Spleen (tissue), 11 donors: ENCODE measurements around the gene RAD51B. TPM values are rescaled to one million over a fixed set of nuclear protein-coding genes. Genes with fewer than 3 reads are reported as not detected.

Source experiments
- DNase-seq: peaks from one replicate; pipeline ENCODE4 v3.0.0-alpha.2; 2020
- H3K27ac ChIP-seq, 8 donors: fragments of 200-600 bp; sonication (generic) in 7 of 8; 1 replicate in 4 of 8; 2 replicates in 4 of 8; pipeline versions ENCODE4 v1.5.0 to v1.8.0; 2016 to 2021; ENCODE audit warnings: inconsistent platforms in 4 of 8, mild to moderate bottlenecking in 4 of 8, moderate library complexity in 1 of 8
- H3K27me3 ChIP-seq, 7 donors: fragments of 200-600 bp; sonication (generic) in 6 of 7; replicated peaks in 1 of 7; 1 replicate in 4 of 7; 2 replicates in 3 of 7; pipeline versions ENCODE4 v1.5.0 to v1.8.0; 2016 to 2021; ENCODE audit warnings: inconsistent platforms in 3 of 7, mild to moderate bottlenecking in 1 of 7
- H3K36me3 ChIP-seq, 6 donors: fragments of 200-600 bp; sonication (generic) in 5 of 6; 1 replicate in 4 of 6; 2 replicates in 2 of 6; pipeline versions ENCODE4 v1.5.0 to v1.8.0; 2016 to 2021; ENCODE audit warnings: inconsistent platforms in 2 of 6
- H3K4me1 ChIP-seq, 6 donors: fragments of 200-600 bp; sonication (generic) in 5 of 6; 1 replicate in 3 of 6; 2 replicates in 3 of 6; pipeline versions ENCODE4 v1.5.0 to v1.8.0; 2016 to 2021; ENCODE audit warnings: inconsistent platforms in 3 of 6
- H3K4me3 ChIP-seq, 8 donors: fragments of 200-600 bp; sonication (generic) in 7 of 8; 1 replicate in 4 of 8; 2 replicates in 4 of 8; pipeline versions ENCODE4 v1.5.0 to v1.8.0; 2016 to 2021; ENCODE audit warnings: inconsistent platforms in 4 of 8, mild to moderate bottlenecking in 4 of 8, moderate library complexity in 2 of 8
- H3K9me3 ChIP-seq, 8 donors: fragments of 200-600 bp; sonication (generic) in 7 of 8; 1 replicate in 4 of 8; 2 replicates in 4 of 8; pipeline versions ENCODE4 v1.5.0 to v1.8.0; 2016 to 2021; ENCODE audit warnings: inconsistent platforms in 4 of 8
- POLR2A ChIP-seq, 3 donors: fragments of 450-650 bp; IDR thresholded peaks; one replicate each; pipeline ENCODE4 v1.5.1; 2017; ENCODE audit warnings: antibody characterized with exemption in 3 of 3, mild to moderate bottlenecking in 1 of 3
- POLR2AphosphoS5 ChIP-seq, 3 donors: sonication (generic); formaldehyde crosslinking; IDR thresholded peaks; one replicate each; pipeline ENCODE4 v1.5.1; 2017; ENCODE audit warnings: antibody characterized with exemption in 3 of 3
- WGBS, 5 donors: extraction: QIAGEN DNeasy Blood & Tissue Kit in 3 of 5; methylation state at CpG; one replicate each; pipeline versions ENCODE4 v1.1.5 to v1.1.7; 2013 to 2018; 5-methylcytosine and 5-hydroxymethylcytosine counted together
- intact Hi-C: fragments of 100-400 bp; cut with DNase I; formaldehyde crosslinking; loops from one replicate; pipeline ENCODE4 v1.15.0; 2023; ENCODE audit warnings: low total_unique reads
- polyA plus RNA-seq, 3 donors: library from polyadenylated mRNA; stranded (reverse); fragments of 200-250 nt; gene quantifications; one replicate each; pipeline ENCODE4 v1.2.1, GENCODE V29; 2013
- total RNA-seq, 7 donors: library from RNA; depleted of rRNA in 3 of 7; stranded (reverse); fragments of >200 nt in 3 of 7; fragmentation: NEBNext Ultra II Directional in 4 of 7; extraction: Animal tissue kit (Norgen Biotek cat#: 25700) in 4 of 7; gene quantifications; one replicate each; pipeline versions ENCODE4 v1.1.0 to v1.2.1, GENCODE V29; 2016 to 2021
- TF ChIP-seq, protein P1 (sequence below), 11 experiments: fragments of 200-600 bp in 7 of 11; fragments of 450-650 bp in 4 of 11; sonication (generic) in 4 of 11; IDR thresholded peaks in 8 of 11; conservative IDR thresholded peaks in 3 of 11; 1 replicate in 7 of 11; 2 replicates in 4 of 11; pipeline versions ENCODE4 v1.4.0 to v1.8.0; 2016 to 2021; ENCODE audit warnings: antibody characterized with exemption in 11 of 11, inconsistent platforms in 4 of 11, mild to moderate bottlenecking in 1 of 11
- donor health status: healthy with polysubstance abuse.
- donor health status: DM: no; HTN: no; CAD: no; lungs with moderate emphysema.
- donor health status: DM: no; HTN: no; CAD: no.
- donor health status: Bipolar disorder and iron deficiency.
- donor health status: healthy.
- donor health status: DM: no; HTN: no; CAD: no.
- donor health status: DM: yes; HTN: yes; CAD: no.

RAD51B gene
- total and polyA plus RNA-seq, 10 donors: 4.2 to 43.7 (median 29.8) TPM

GRCh38 chr14:68308726-68309520 is 489.3 kb downstream of the RAD51B start:
- intact Hi-C loops: no loop called here
- no peak for DNase-seq
- no peaks in the 10 kb centered on the region for H3K36me3 ChIP-seq

DNA sequence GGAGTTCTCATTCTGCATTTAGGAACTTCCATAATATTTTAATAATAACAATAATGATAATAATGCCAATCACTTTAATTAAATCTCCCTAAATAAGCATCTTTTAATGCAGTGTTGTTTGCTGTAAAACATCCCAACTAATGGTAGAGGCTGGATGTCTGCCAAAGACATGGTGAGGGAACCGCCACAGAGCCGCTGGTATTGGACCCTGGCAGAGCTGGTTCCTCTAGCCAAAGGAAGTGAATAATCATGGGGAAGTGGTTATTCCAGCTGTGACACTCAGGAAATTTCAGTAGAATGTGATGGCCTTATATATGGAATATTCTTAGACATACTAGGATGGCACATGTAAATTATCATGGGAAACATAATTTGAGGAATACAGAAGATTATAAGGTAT is 490.0 kb downstream of the RAD51B start:
- Histone ChIP-seq H3K9me3 (no peaks in the 10 kb centered on the region), H3K36me3 (no peaks in the 10 kb centered on the region), H3K4me3 (no peak overlapping the region), H3K27ac (peak overlapping the region in 2 of 8 donors; percentile 36 to 38), H3K27me3 (no peaks in the 10 kb centered on the region), H3K4me1 (peaks cover 16 to 96% (median 57%) of the 10 kb centered on the region in 6 donors)
- no peak for DNase-seq
- 24 to 56% (median 48%) methylated on average over 2 of the region's 2 CpGs for WGBS, 5 donors
- intact Hi-C loops: no loop called here
- TF ChIP-seq POLR2AphosphoS5 (IDR thresholded peaks at IDR 0.05) (no peak), POLR2A (IDR thresholded peaks at IDR 0.05) (no peak)
- TF ChIP-seq, protein P1, sequence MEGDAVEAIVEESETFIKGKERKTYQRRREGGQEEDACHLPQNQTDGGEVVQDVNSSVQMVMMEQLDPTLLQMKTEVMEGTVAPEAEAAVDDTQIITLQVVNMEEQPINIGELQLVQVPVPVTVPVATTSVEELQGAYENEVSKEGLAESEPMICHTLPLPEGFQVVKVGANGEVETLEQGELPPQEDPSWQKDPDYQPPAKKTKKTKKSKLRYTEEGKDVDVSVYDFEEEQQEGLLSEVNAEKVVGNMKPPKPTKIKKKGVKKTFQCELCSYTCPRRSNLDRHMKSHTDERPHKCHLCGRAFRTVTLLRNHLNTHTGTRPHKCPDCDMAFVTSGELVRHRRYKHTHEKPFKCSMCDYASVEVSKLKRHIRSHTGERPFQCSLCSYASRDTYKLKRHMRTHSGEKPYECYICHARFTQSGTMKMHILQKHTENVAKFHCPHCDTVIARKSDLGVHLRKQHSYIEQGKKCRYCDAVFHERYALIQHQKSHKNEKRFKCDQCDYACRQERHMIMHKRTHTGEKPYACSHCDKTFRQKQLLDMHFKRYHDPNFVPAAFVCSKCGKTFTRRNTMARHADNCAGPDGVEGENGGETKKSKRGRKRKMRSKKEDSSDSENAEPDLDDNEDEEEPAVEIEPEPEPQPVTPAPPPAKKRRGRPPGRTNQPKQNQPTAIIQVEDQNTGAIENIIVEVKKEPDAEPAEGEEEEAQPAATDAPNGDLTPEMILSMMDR (IDR thresholded peaks at IDR 0.05 in 8 of 11, conservative IDR thresholded peaks at IDR 0.05 in 3 of 11): no peak

More at GRCh38 chr14:68308726-68309520, 489.3 kb downstream of the RAD51B start:
- H3K27ac ChIP-seq: peak overlapping the region in 4 of 8 donors; percentile 13 to 38 (median 28)
- TF ChIP-seq POLR2AphosphoS5 (IDR thresholded peaks at IDR 0.05) (no peak), POLR2A (IDR thresholded peaks at IDR 0.05) (no peak)
- TF ChIP-seq, protein P1 (IDR thresholded peaks at IDR 0.05 in 8 of 11, conservative IDR thresholded peaks at IDR 0.05 in 3 of 11): no peak
- H3K9me3 ChIP-seq: no peaks in the 10 kb centered on the region
- no peak overlapping the region for H3K4me3 ChIP-seq
- peaks cover 16 to 89% (median 50%) of the 10 kb centered on the region in 6 donors for H3K4me1 ChIP-seq
- no peaks in the 10 kb centered on the region for H3K27me3 ChIP-seq
- WGBS, 5 donors: 72 to 78% (median 74%) methylated on average over 6 of the region's 6 CpGs

GRCh38 chr14:68312300-68312699 is 492.7 kb downstream of the RAD51B start:
- Histone ChIP-seq H3K4me1 (peaks cover 16 to 86% (median 47%) of the 10 kb centered on the region in 6 donors), H3K27ac (peak overlapping the region in 2 of 8 donors; percentile 60 to 62), H3K36me3 (no peaks in the 10 kb centered on the region), H3K4me3 (no peak overlapping the region), H3K27me3 (no peaks in the 10 kb centered on the region), H3K9me3 (no peaks in the 10 kb centered on the region)
- DNase-seq: no peak
- intact Hi-C loops: no loop called here
- WGBS, 5 donors: 96 to 98% (median 96%) methylated on average over 3 of the region's 3 CpGs
- TF ChIP-seq POLR2AphosphoS5 (IDR thresholded peaks at IDR 0.05) (no peak), POLR2A (IDR thresholded peaks at IDR 0.05) (no peak)
- TF ChIP-seq, protein P1 (IDR thresholded peaks at IDR 0.05 in 8 of 11, conservative IDR thresholded peaks at IDR 0.05 in 3 of 11): no peak

- DNase-seq: no peak
- Histone ChIP-seq H3K36me3 (no peaks in the 10 kb centered on the region), H3K27me3 (no peaks in the 10 kb centered on the region), H3K4me3 (no peak overlapping the region), H3K27ac (peak overlapping the region in 3 of 8 donors; percentile 26 to 62 (median 60)), H3K4me1 (peaks cover 16 to 85% (median 48%) of the 10 kb centered on the region in 6 donors), H3K9me3 (no peaks in the 10 kb centered on the region)
- intact Hi-C loops: no loop called here
- no peak for TF ChIP-seq POLR2AphosphoS5 (IDR thresholded peaks at IDR 0.05)
- TF ChIP-seq, protein P1 (IDR thresholded peaks at IDR 0.05 in 8 of 11, conservative IDR thresholded peaks at IDR 0.05 in 3 of 11): no peak
- no peak for TF ChIP-seq POLR2A (IDR thresholded peaks at IDR 0.05)
- 73 to 82% (median 79%) methylated on average over 9 of the region's 9 CpGs for WGBS, 5 donors
Measured at GRCh38 chr14:68312884-68313610, 493.5 kb downstream of the RAD51B start.
